Measurements from ENCODE around the gene PKD2. TPM values are rescaled to one million over a fixed set of nuclear protein-coding genes. Genes with fewer than 3 reads are reported as not detected.

Gene PKD2
- total and polyA plus RNA-seq, 2 of the 4 experiments (the other 2 are of a cell fraction): 43.8 to 51.3 TPM

- 0 out of 2 replicates have a peak overlapping the region, but pooled peaks have one; percentile 28 for H3K27ac ChIP-seq (ENCODE audit: insufficient read depth, low read length)
- no peak overlapping the region for H2AFZ ChIP-seq (replicated peaks; ENCODE audit: low read length, poor library complexity)
- H3K4ac ChIP-seq (ENCODE audit: low read depth, low read length): peak overlapping the region; percentile 13; the same call in 1 of the 2 replicates
- no peak overlapping the region for H3K23ac ChIP-seq (ENCODE audit: low read depth, low read length)
- no peak overlapping the region for H4K5ac ChIP-seq (ENCODE audit: low read depth, low read length)
- H4K8ac ChIP-seq (ENCODE audit: low read depth in 2 of 2, low read length in 2 of 2): no peak overlapping the region
- H2AK9ac ChIP-seq (replicated peaks; ENCODE audit: low read depth, low read length, poor library complexity): no peak overlapping the region
- H2BK20ac ChIP-seq (ENCODE audit: low read depth, low read length): peak overlapping the region; percentile 8; the same call in 1 of the 2 replicates
- DNase-seq: peak; percentile 98
- H3K56ac ChIP-seq (ENCODE audit: extremely low read depth, insufficient read depth, low read length): no peak overlapping the region
- H3K36me3 ChIP-seq (ENCODE audit: control insufficient read depth, insufficient read depth, low read length): peaks cover 6% of the 10 kb centered on the region
- peak; percentile 87 for ATAC-seq (ENCODE audit: low read depth)
- H3K79me1 ChIP-seq (ENCODE audit: low read depth in 1 of 2, low read length in 2 of 2): peaks cover 43 to 74% of the 10 kb centered on the region in 2 experiments
- no peak overlapping the region for H2BK15ac ChIP-seq (ENCODE audit: low read depth, low read length)
- H2BK5ac ChIP-seq (ENCODE audit: low read depth, low read length, poor library complexity, severe bottlenecking): peak overlapping the region; percentile 93
- BruUV-seq (replicated peaks): no TSS peak
- intact Hi-C loops (cut with micrococcal nuclease) (loop anchor here (1.0 kb wide), 1 partner anchor 11 kb away; no protein-coding TSS in a partner anchor), in situ Hi-C loops (cut with MboI; ENCODE audit: low sequenced_read_pairs) (no loop called here), dilution Hi-C loops (cut with HindIII; ENCODE audit: low sequenced_read_pairs, unreplicated experiment) (no loop called here)
- CTCF ChIA-PET: interaction anchor here (0.9 kb wide), 1 partner anchor 552 kb away, joined by 5 read pairs; no protein-coding TSS in a partner anchor
- peak overlapping the region; percentile 63; the same call in 1 of the 2 replicates for H3K18ac ChIP-seq (ENCODE audit: low read depth, low read length)
- H3K4me2 ChIP-seq (ENCODE audit: low read depth, low read length): peak overlapping the region; percentile 79
- WGBS, 2 experiments (ENCODE audit: extremely low coverage in 2 of 2, insufficient read length in 1 of 2): no CpG with 5 or more reads among the region's 7 CpGs
- peak; percentile 64; the same call in 1 of the 2 replicates for TF ChIP-seq FOS (IDR thresholded peaks at IDR 0.05; ENCODE audit: low read depth, low read length)
- peak; percentile 56 for TF ChIP-seq CEBPB (IDR thresholded peaks at IDR 0.05; ENCODE audit: low read depth, low read length)
- no peak for TF ChIP-seq POLR2A (IDR thresholded peaks at IDR 0.05; ENCODE audit: low read depth, low read length)
- no peaks in the 10 kb centered on the region for H3K27me3 ChIP-seq (ENCODE audit: control insufficient read depth, insufficient read depth, low read length)
- H3K4me3 ChIP-seq (ENCODE audit: insufficient read depth, low read depth, low read length): no peak overlapping the region
- no peak overlapping the region for H4K91ac ChIP-seq (ENCODE audit: insufficient read depth, low read depth, low read length)
- peaks cover 21% of the 10 kb centered on the region for H3K4me1 ChIP-seq (ENCODE audit: control insufficient read depth, insufficient read depth, low read length)
- no peak overlapping the region for H3K9ac ChIP-seq (ENCODE audit: low read depth, low read length)
- H2AK5ac ChIP-seq (ENCODE audit: low read depth, low read length): no peak overlapping the region
- no peak overlapping the region for H2BK120ac ChIP-seq (ENCODE audit: low read depth, low read length)
- H4K20me1 ChIP-seq (ENCODE audit: insufficient read depth, low read length): peaks cover 18% of the 10 kb centered on the region; the same call in 1 of the 2 replicates
- no peak overlapping the region for H3K14ac ChIP-seq (replicated peaks; ENCODE audit: low read depth, low read length)
- POLR2A ChIA-PET (ENCODE audit: unreplicated experiment): no interaction called here
- no peaks in the 10 kb centered on the region for H3K9me3 ChIP-seq (ENCODE audit: control insufficient read depth, insufficient read depth, low read length)
- peaks cover 24% of the 10 kb centered on the region for H3K9me1 ChIP-seq (ENCODE audit: insufficient read depth, low read length)
Observed at GRCh38 chr4:88017516-88018297, 10.3 kb downstream of the PKD2 start.

Data from IMR-90 (cell line).